ENCODE measurements around the gene MTMR3.

MTMR3 gene

DNA sequence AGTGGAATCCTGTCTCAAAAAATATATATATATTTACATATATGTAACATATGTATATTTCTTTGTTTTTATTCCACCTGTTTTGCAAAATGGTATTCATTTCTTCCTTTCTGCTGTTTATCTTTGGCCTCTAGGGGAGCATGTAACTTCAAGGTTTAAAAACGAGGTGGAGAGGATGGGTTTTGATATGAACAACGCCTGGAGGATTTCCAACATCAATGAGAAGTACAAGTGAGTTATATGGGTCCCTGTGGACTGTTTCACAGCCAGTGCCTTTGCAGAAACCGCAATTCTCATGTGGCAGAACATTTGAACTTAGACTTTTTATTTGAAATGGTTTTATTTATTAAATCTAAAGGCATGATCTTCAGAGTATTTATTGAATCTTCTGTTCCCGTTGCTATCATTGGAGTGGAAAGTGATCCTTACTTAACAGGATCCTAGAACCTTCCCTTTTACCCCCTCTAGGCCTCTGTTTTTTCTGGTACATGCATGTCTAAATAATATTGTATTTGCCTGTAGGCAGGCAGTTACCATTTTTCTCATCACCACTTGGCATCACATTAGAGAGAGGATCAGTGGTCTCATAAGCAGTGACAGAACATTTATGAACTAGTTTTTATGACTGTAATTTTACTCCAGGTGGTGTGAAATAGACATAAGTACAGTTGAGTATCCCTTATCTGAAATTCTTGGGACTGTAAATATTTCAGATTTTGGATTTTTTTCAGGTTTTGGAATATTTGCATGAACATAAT lies 115.8 kb downstream of the MTMR3 start:
- WGBS (ENCODE audit: insufficient coverage, insufficient read length): no CpG with 5 or more reads among the region's 4 CpGs

GRCh38 chr22:30000566-30000965 lies 117.6 kb downstream of the MTMR3 start:
- H3K4me1 ChIP-seq (ENCODE audit: control insufficient read depth, insufficient read depth, low read length): no peaks in the 10 kb centered on the region
- no peak overlapping the region for H3K4me3 ChIP-seq (ENCODE audit: low read length)
- H3K9me3 ChIP-seq (ENCODE audit: control insufficient read depth, insufficient read depth, low read length): no peaks in the 10 kb centered on the region
- DNase-seq (ENCODE audit: low read depth, low spot score): no peak
- H3K27me3 ChIP-seq (ENCODE audit: control insufficient read depth, insufficient read depth, low read length): no peaks in the 10 kb centered on the region
- no peak overlapping the region for H3K27ac ChIP-seq (ENCODE audit: low read length)
- no peaks in the 10 kb centered on the region for H3K36me3 ChIP-seq (ENCODE audit: control insufficient read depth, insufficient read depth, low read length)
- no CpG with 5 or more reads among the region's 2 CpGs for WGBS (ENCODE audit: insufficient coverage, insufficient read length)

More for the DNA sequence above, 115.8 kb downstream of the MTMR3 start:
- no peak overlapping the region for H3K27ac ChIP-seq (ENCODE audit: low read length)
- H3K4me1 ChIP-seq (ENCODE audit: control insufficient read depth, insufficient read depth, low read length): no peaks in the 10 kb centered on the region
- no peaks in the 10 kb centered on the region for H3K27me3 ChIP-seq (ENCODE audit: control insufficient read depth, insufficient read depth, low read length)
- H3K9me3 ChIP-seq (ENCODE audit: control insufficient read depth, insufficient read depth, low read length): no peaks in the 10 kb centered on the region
- H3K36me3 ChIP-seq (ENCODE audit: control insufficient read depth, insufficient read depth, low read length): no peaks in the 10 kb centered on the region
- no peak overlapping the region for H3K4me3 ChIP-seq (ENCODE audit: low read length)
- no peak for DNase-seq (ENCODE audit: low read depth, low spot score)

DNA sequence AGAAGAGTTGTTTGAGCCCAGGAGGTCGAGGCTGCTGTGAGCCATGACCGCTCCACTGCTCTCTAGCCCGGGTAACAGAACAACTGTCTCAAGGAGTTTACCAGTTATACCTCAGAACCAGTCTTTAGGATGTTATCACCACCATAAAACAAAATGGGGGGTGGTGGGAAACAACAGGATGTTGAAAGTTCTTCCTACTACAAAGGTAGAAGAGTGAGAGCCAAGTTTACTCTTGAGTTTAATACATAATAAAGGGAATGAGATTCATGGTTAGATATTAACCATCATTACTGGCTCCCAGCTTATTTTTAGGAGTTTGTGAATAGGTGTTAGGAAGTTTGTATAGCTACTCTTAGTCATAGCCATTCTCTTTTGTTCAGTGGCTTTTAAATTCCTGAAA lies 118.5 kb downstream of the MTMR3 start:
- Histone ChIP-seq H3K27ac (ENCODE audit: low read length) (no peak overlapping the region), H3K36me3 (ENCODE audit: control insufficient read depth, insufficient read depth, low read length) (no peaks in the 10 kb centered on the region), H3K4me1 (ENCODE audit: control insufficient read depth, insufficient read depth, low read length) (no peaks in the 10 kb centered on the region), H3K9me3 (ENCODE audit: control insufficient read depth, insufficient read depth, low read length) (no peaks in the 10 kb centered on the region), H3K27me3 (ENCODE audit: control insufficient read depth, insufficient read depth, low read length) (no peaks in the 10 kb centered on the region), H3K4me3 (ENCODE audit: low read length) (no peak overlapping the region)
- no CpG with 5 or more reads among the region's 3 CpGs for WGBS (ENCODE audit: insufficient coverage, insufficient read length)
- DNase-seq (ENCODE audit: low read depth, low spot score): no peak

DNA sequence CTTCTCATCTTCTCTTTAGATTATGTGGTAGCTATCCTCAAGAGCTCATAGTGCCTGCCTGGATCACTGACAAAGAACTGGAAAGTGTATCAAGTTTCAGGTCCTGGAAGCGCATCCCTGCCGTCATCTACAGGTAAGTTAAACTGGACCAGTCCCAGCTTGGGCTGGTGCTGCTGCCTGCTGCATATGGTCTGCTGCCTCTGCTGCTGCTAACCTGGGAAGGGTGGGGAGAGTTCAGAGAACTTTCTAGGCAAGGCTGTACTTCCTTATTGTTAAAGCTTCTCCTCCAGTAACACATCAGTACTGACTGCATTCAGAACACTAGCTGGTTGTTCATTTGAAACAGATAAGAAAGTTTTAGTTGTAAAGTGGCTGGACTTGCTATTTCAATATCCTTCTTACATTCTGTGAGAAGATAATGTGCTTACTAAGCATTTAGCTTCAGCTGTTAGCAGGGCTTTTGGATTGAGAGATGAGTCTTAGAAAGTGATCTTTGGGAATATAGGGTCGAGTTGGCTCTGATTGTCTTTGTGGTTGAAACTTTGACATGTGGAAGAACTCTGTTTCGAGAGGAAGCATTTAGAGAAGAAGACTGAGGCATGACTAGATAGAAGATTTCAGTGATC lies 120.0 kb downstream of the MTMR3 start:
- no peak overlapping the region for H3K4me3 ChIP-seq (ENCODE audit: low read length)
- no peaks in the 10 kb centered on the region for H3K27me3 ChIP-seq (ENCODE audit: control insufficient read depth, insufficient read depth, low read length)
- H3K9me3 ChIP-seq (ENCODE audit: control insufficient read depth, insufficient read depth, low read length): no peaks in the 10 kb centered on the region
- peaks cover 2% of the 10 kb centered on the region; the same call in 1 of the 2 replicates for H3K36me3 ChIP-seq (ENCODE audit: control insufficient read depth, insufficient read depth, low read length)
- no CpG with 5 or more reads among the region's 4 CpGs for WGBS (ENCODE audit: insufficient coverage, insufficient read length)
- H3K27ac ChIP-seq (ENCODE audit: low read length): no peak overlapping the region
- DNase-seq (ENCODE audit: low read depth, low spot score): no peak
- no peaks in the 10 kb centered on the region for H3K4me1 ChIP-seq (ENCODE audit: control insufficient read depth, insufficient read depth, low read length)

- peaks cover 2% of the 10 kb centered on the region; the same call in 1 of the 2 replicates for H3K36me3 ChIP-seq (ENCODE audit: control insufficient read depth, insufficient read depth, low read length)
- WGBS (ENCODE audit: insufficient coverage, insufficient read length): no CpG with 5 or more reads among the region's 1 CpG
- H3K4me1 ChIP-seq (ENCODE audit: control insufficient read depth, insufficient read depth, low read length): no peaks in the 10 kb centered on the region
- H3K27ac ChIP-seq (ENCODE audit: low read length): no peak overlapping the region
- H3K9me3 ChIP-seq (ENCODE audit: control insufficient read depth, insufficient read depth, low read length): no peaks in the 10 kb centered on the region
- no peak for DNase-seq (ENCODE audit: low read depth, low spot score)
- H3K27me3 ChIP-seq (ENCODE audit: control insufficient read depth, insufficient read depth, low read length): no peaks in the 10 kb centered on the region
- H3K4me3 ChIP-seq (ENCODE audit: low read length): no peak overlapping the region
These were observed 121.1 kb downstream of the MTMR3 start for GRCh38 chr22:30004101-30004500.

DNA sequence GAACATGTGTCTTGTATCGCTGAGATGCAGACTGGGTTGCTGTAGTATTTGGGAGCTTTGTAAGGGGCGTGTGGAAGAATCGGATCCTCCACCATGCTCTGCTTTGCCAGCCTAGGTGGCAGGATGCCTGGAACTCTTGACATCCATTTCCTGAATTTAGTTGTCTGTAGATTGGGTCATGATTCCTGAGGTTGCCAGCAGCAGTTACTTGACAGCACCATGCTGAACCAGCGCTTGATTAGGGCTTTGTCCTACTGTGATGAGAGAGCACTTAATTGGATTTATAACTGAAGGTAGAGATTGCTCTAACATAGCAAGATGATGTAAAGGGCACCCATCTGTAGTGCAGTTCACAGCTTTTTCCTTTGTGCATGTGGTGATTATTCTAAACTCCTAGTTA lies 121.7 kb downstream of the MTMR3 start:
- peaks cover 2% of the 10 kb centered on the region; the same call in 1 of the 2 replicates for H3K36me3 ChIP-seq (ENCODE audit: control insufficient read depth, insufficient read depth, low read length)
- no peak for DNase-seq (ENCODE audit: low read depth, low spot score)
- no CpG with 5 or more reads among the region's 4 CpGs for WGBS (ENCODE audit: insufficient coverage, insufficient read length)
- no peak overlapping the region for H3K27ac ChIP-seq (ENCODE audit: low read length)
- no peaks in the 10 kb centered on the region for H3K9me3 ChIP-seq (ENCODE audit: control insufficient read depth, insufficient read depth, low read length)
- H3K4me1 ChIP-seq (ENCODE audit: control insufficient read depth, insufficient read depth, low read length): no peaks in the 10 kb centered on the region
- no peaks in the 10 kb centered on the region for H3K27me3 ChIP-seq (ENCODE audit: control insufficient read depth, insufficient read depth, low read length)
- H3K4me3 ChIP-seq (ENCODE audit: low read length): no peak overlapping the region

GRCh38 chr22:30005213-30005857 lies 122.4 kb downstream of the MTMR3 start:
- Histone ChIP-seq H3K4me1 (ENCODE audit: control insufficient read depth, insufficient read depth, low read length) (no peaks in the 10 kb centered on the region), H3K27me3 (ENCODE audit: control insufficient read depth, insufficient read depth, low read length) (no peaks in the 10 kb centered on the region), H3K36me3 (ENCODE audit: control insufficient read depth, insufficient read depth, low read length) (peaks cover 2% of the 10 kb centered on the region; the same call in 1 of the 2 replicates), H3K9me3 (ENCODE audit: control insufficient read depth, insufficient read depth, low read length) (no peaks in the 10 kb centered on the region), H3K4me3 (ENCODE audit: low read length) (no peak overlapping the region), H3K27ac (ENCODE audit: low read length) (no peak overlapping the region)
- WGBS (ENCODE audit: insufficient coverage, insufficient read length): no CpG with 5 or more reads among the region's 3 CpGs
- peak; percentile 31 for DNase-seq (ENCODE audit: low read depth, low spot score)

GRCh38 chr22:30007361-30007760 lies 124.4 kb downstream of the MTMR3 start:
- Histone ChIP-seq H3K36me3 (ENCODE audit: control insufficient read depth, insufficient read depth, low read length) (peaks cover 2% of the 10 kb centered on the region; the same call in 1 of the 2 replicates), H3K27ac (ENCODE audit: low read length) (no peak overlapping the region), H3K4me1 (ENCODE audit: control insufficient read depth, insufficient read depth, low read length) (no peaks in the 10 kb centered on the region), H3K9me3 (ENCODE audit: control insufficient read depth, insufficient read depth, low read length) (no peaks in the 10 kb centered on the region), H3K27me3 (ENCODE audit: control insufficient read depth, insufficient read depth, low read length) (no peaks in the 10 kb centered on the region), H3K4me3 (ENCODE audit: low read length) (no peak overlapping the region)
- DNase-seq (ENCODE audit: low read depth, low spot score): no peak

- Histone ChIP-seq H3K4me1 (ENCODE audit: control insufficient read depth, insufficient read depth, low read length) (no peaks in the 10 kb centered on the region), H3K27me3 (ENCODE audit: control insufficient read depth, insufficient read depth, low read length) (no peaks in the 10 kb centered on the region), H3K27ac (ENCODE audit: low read length) (no peak overlapping the region), H3K36me3 (ENCODE audit: control insufficient read depth, insufficient read depth, low read length) (peaks cover 2% of the 10 kb centered on the region; the same call in 1 of the 2 replicates), H3K9me3 (ENCODE audit: control insufficient read depth, insufficient read depth, low read length) (no peaks in the 10 kb centered on the region), H3K4me3 (ENCODE audit: low read length) (no peak overlapping the region)
- WGBS (ENCODE audit: insufficient coverage, insufficient read length): no CpG with 5 or more reads among the region's 2 CpGs
- no peak for DNase-seq (ENCODE audit: low read depth, low spot score)
These were observed 125.4 kb downstream of the MTMR3 start for GRCh38 chr22:30008401-30008800.

GRCh38 chr22:30009478-30009877 lies 126.5 kb downstream of the MTMR3 start:
- H3K27ac ChIP-seq (ENCODE audit: low read length): no peak overlapping the region
- H3K27me3 ChIP-seq (ENCODE audit: control insufficient read depth, insufficient read depth, low read length): no peaks in the 10 kb centered on the region
- no peak overlapping the region for H3K4me3 ChIP-seq (ENCODE audit: low read length)
- no peaks in the 10 kb centered on the region for H3K4me1 ChIP-seq (ENCODE audit: control insufficient read depth, insufficient read depth, low read length)
- H3K36me3 ChIP-seq (ENCODE audit: control insufficient read depth, insufficient read depth, low read length): peaks cover 2% of the 10 kb centered on the region; the same call in 1 of the 2 replicates
- DNase-seq (ENCODE audit: low read depth, low spot score): no peak
- no peaks in the 10 kb centered on the region for H3K9me3 ChIP-seq (ENCODE audit: control insufficient read depth, insufficient read depth, low read length)

Data from iPS DF 6.9 (cell line).